NK-92 (cell line): ENCODE results near the gene KISS1.

Experiments
- DNase-seq: peaks from one replicate; lab custom pipeline; 2025; ENCODE audit not compliant: unreplicated experiment; lab: John Stamatoyannopoulos, UW

The KISS1 gene

GRCh38 chr1:204194080-204194479 lies 2.2 kb downstream of the KISS1 start:
- DNase-seq = no peak

DNA sequence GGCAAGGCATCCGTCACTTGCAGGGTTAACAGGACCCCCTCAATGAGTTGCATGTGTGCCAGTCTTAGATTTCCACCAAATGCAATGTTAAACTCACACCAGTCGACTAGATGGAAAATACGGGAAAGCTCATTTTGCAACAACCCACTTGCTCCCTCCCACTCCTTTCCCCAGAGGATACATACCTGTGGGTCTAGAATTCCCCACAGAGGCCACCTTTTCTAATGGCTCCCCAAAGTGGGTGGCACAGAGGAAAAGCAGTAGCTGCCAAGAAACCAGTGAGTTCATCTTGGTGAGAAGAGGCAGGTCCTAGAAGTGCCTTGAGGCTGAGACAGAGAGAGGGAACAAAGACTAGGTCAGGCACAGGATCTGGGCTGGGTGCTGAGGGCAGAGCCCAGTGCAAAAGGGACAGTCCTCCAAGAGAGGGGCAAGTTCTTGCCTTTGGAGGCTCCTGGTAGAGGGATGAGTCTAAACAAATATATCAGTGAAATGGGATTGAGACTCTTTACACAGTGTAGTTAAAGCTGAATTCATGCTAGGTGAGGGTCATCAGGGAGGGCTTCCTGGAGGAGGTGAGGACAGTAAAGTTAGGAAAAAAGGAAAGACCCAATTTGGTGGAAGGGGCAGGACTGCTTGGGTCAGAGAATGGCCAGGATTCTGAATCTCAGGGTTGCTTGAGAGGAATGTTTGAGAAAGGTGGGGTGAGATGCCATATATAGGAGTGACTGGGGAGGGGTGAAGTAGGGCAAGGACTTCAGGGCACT lies 3.5 kb downstream of the KISS1 start:
- DNase-seq = no peak

GRCh38 chr1:204192046-204192445 lies 4.2 kb downstream of the KISS1 start:
- no peak for DNase-seq

DNA sequence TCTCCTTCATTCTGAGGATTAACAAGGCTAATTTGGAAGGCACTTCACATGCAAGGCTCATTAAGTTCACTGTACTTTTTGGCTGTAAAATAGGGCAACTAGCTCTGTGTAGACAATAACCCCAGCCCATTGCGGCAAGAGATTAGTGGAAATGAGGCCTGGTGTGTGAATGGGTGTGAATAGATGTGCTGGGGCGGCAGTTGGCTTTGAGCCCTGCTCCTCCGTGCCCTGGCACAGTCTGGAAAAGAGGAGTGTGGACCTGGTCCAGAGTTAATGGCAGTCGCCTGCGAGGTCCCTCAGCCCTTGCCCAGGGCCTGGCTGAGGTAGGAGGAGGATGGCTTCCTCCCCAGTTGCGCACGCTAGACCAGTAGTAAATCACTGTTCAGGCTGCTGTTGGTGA lies 4.8 kb downstream of the KISS1 start:
- DNase-seq = no peak

- DNase-seq = no peak
Measured at GRCh38 chr1:204190212-204191211, 5.8 kb downstream of the KISS1 start.

GRCh38 chr1:204188959-204189639 lies 7.2 kb downstream of the KISS1 start:
- no peak for DNase-seq

DNA sequence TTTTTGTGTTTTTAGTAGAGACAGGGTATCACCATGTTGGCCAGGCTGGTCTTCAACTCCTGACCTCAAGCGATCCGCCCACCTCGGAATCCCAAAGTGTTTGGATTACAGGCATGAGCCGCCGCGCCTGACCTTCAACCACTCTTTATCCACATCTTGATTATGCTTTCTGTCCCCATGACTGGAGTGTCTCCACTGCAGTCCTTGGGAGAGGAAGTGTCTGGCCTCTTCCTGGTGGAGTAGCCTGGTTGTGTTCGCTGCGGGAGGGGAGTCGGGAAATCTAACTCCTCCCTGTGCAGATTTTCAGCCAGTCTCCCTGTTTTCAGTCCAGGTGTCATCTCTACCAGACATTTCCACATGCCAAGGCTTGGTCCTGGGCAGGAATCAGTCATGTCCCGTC lies 9.7 kb downstream of the KISS1 start:
- no peak for DNase-seq

- DNase-seq = no peak
Measured at GRCh38 chr1:204181116-204181515, 15.2 kb downstream of the KISS1 start.

DNA sequence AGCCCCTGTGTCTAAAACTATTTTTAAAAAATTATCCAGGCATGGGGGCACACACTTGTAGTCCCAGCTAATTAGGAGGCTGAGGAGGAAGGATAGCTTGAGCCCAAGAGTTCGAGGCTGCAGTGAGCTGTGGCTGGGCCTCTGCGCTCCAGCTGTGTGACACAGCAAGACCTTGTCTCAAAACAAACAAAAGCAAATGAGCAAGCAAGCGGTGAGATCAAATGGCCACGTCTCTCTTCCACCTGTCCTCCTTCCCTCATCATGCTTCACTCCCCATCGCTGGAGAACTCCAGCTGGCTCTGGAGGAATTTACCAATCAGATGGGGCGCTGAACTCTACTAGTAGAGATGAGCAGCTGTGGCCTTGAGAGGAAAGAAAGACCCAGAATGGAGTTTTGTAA lies 16.2 kb downstream of the KISS1 start:
- no peak for DNase-seq

GRCh38 chr1:204178487-204179281 lies 17.6 kb downstream of the KISS1 start:
- no peak for DNase-seq

DNA sequence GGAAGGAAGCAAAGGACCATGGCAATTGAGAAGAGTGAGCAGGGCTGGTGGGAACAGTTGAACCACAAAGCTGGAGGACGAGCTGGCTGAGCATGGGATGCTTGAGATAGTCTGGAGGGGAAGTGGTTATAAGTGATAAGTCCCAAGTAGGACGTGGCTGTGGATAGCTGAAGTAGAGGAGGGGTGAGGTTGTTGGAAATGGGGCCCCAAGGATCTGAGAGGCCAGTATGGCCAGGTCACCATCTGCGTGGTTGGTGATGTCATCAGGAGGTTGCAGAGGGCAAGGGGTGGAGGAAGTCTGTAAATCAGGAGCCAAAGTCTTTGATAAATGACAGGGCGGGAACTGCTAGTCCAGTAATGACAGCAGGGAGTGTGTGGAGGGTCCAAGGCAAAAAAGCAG lies 19.2 kb downstream of the KISS1 start:
- DNase-seq = no peak

- no peak for DNase-seq
Measured at GRCh38 chr1:204176049-204176448, 20.2 kb downstream of the KISS1 start.

DNA sequence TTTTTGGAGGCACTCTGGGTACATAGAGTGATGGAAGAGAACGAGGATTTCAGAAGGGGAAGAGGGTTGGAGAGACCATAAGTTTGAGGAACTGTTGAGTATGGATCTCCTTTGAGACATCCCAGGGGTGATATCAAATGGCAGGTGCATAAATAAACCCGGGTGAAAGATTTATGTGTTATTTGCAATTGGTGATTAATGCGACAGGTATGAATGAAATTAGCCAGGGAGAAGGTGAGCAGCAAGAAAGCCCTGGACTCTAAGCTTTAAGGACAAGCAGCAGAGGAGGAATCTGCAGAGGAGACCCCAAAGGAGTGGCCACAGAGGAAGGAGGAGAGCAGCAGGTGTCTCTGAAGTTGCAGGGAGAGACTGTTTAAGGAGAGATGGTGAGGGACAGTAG lies 21.3 kb downstream of the KISS1 start:
- no peak for DNase-seq

GRCh38 chr1:204172404-204173029 lies 23.8 kb downstream of the KISS1 start:
- DNase-seq = no peak

- no peak for DNase-seq
Measured at GRCh38 chr1:204171751-204172178, 24.5 kb downstream of the KISS1 start.

GRCh38 chr1:204170494-204171155 lies 25.7 kb downstream of the KISS1 start:
- no peak for DNase-seq

DNA sequence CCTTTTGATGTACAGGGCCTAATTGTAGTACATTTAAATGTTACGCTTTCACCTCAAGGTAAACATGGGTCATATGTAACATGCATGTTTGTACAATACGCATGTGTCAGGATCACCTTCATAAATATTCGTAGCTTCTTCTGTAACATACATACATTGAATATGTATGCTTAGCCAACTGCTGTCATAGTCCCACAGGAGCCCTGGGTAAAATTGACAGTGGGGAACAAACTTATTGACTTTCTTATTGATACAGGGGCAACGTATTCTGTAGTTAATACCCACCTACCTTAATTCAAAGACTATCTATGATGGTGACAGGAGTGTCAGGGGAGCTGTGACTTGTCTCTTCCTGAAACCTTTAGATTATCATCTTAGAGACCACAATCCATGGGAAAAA lies 26.4 kb downstream of the KISS1 start:
- DNase-seq = no peak

DNA sequence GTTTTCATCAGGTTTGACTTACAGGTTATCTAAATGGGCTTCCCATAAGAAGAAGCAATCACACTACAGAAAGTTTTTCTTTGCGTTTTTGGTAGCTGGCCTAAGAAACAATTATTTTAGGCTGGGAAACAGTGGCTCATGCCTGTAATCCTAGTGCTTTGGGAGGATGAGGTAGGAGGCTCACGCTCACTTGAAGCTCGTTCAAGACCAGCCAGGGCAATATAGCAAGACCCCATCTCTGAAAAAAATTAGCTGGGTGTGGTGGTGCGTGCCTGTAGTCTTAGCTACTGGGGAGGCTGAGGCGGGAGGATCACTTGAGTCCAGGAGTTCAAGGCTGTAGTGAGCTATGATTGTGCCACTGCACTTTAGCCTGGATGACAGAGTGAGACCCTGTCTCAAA lies 28.6 kb downstream of the KISS1 start:
- DNase-seq = no peak

- DNase-seq = no peak
Measured at GRCh38 chr1:204166219-204166618, 30.1 kb downstream of the KISS1 start, which contains the start of gene REN. Gene REN, minus strand, starts transcription at chr1:204166337. Its CDS starts 44 bp downstream, at chr1:204166293.
